Thoracic aorta (tissue), 2 donors: ENCODE data around the gene C3orf70. TPM values are rescaled to one million over a fixed set of nuclear protein-coding genes. Genes with fewer than 3 reads are reported as not detected.

Experiments
- ATAC-seq: fragments of 150-250 bp; one replicate; pipeline ENCODE4 v1.8.0; 2017; ENCODE audit warnings: low read depth; ENCODE audit not compliant: insufficient number of reproducible peaks, low FRiP score
- DNase-seq: peaks from one replicate; pipeline ENCODE4 v3.0.0-alpha.2; 2020; ENCODE audit warnings: low spot score
- H3K27ac ChIP-seq, 2 donors: fragments of 200-600 bp; sonication (generic); 1 replicate in 1 of 2; 2 replicates in 1 of 2; pipeline ENCODE4 v1.5.1; 2016; ENCODE audit warnings: mild to moderate bottlenecking in 2 of 2, moderate library complexity in 2 of 2
- H3K27me3 ChIP-seq: fragments of 200-600 bp; sonication (generic); replicated peaks from 2 replicates; pipeline ENCODE4 v1.6.0; 2016; ENCODE audit warnings: mild to moderate bottlenecking; ENCODE audit not compliant: insufficient read depth
- H3K36me3 ChIP-seq: fragments of 200-600 bp; sonication (generic); one replicate; pipeline ENCODE4 v1.5.1; 2016
- H3K4me1 ChIP-seq, 2 donors: fragments of 200-600 bp; sonication (generic); 1 replicate in 1 of 2; 2 replicates in 1 of 2; pipeline versions ENCODE4 v1.5.1 to v1.6.0; 2016; ENCODE audit warnings: low read depth in 2 of 2, mild to moderate bottlenecking in 1 of 2; ENCODE audit not compliant: control insufficient read depth in 1 of 2
- H3K4me3 ChIP-seq: fragments of 200-600 bp; sonication (generic); 2 replicates; pipeline ENCODE4 v1.5.1; 2016; ENCODE audit warnings: mild to moderate bottlenecking
- H3K9me3 ChIP-seq: fragments of 200-600 bp; sonication (generic); 2 replicates; pipeline ENCODE4 v1.5.1; 2016
- total RNA-seq, 2 donors: library from RNA; depleted of rRNA; stranded (reverse); fragments of >200 nt; gene quantifications; one replicate each; pipeline versions ENCODE4 v1.1.0 to v1.2.3, GENCODE V29; 2016
- TF ChIP-seq, protein P1 (sequence below): fragments of 200-600 bp; sonication (generic); IDR thresholded peaks from one replicate; pipeline ENCODE4 v1.5.1; 2019; ENCODE audit warnings: antibody characterized with exemption

C3orf70 gene
- total RNA-seq, 2 donors from 2014 or later: 14.2 to 22.7 TPM

DNA sequence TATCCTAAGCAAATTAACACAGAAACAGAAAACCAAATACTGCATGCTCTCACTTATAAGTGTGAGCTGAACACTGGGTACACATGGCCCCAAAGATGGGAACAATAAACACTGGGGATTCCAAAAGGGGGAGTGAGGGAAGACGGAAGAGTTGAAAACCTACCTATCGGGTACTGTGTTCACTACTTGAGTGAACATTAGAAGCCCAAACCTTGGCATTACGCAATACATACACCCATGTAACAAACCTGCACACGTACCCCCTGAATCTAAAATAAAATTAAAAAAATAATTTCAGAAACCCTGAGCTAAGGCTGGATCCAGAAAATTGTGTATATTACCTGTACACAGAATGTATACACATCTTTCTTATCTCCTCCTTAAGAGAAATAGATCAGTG is 42.8 kb upstream of the C3orf70 start:
- H3K36me3 ChIP-seq: no peaks in the 10 kb centered on the region
- ATAC-seq: no peak
- H3K27ac ChIP-seq: no peak overlapping the region

DNA sequence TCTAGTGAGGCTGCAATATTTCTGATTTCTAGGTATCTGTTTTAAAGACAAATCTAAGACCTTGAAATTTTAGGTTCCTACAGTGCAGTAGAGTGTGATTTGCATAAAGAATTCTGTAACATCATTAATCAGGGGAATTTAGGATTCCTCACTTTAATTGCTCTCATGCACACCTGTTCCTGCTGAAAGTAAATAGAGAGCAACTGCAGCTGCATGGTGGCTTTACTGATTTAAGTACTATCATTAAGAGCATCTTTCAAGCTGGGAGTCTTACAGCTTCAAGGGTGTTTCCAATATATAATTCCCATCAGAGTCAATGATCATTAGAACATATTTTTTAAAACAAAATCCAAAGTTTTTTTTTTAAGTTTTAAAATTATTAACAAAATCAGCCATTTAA is 36.0 kb upstream of the C3orf70 start:
- no peaks in the 10 kb centered on the region for H3K36me3 ChIP-seq
- no peaks in the 10 kb centered on the region for H3K27me3 ChIP-seq
- H3K27ac ChIP-seq: no peak overlapping the region
- DNase-seq (no peak), ATAC-seq (no peak)
- no peak overlapping the region for H3K4me3 ChIP-seq
- H3K4me1 ChIP-seq: no peaks in the 10 kb centered on the region
- H3K9me3 ChIP-seq: no peaks in the 10 kb centered on the region
- TF ChIP-seq, protein P1, sequence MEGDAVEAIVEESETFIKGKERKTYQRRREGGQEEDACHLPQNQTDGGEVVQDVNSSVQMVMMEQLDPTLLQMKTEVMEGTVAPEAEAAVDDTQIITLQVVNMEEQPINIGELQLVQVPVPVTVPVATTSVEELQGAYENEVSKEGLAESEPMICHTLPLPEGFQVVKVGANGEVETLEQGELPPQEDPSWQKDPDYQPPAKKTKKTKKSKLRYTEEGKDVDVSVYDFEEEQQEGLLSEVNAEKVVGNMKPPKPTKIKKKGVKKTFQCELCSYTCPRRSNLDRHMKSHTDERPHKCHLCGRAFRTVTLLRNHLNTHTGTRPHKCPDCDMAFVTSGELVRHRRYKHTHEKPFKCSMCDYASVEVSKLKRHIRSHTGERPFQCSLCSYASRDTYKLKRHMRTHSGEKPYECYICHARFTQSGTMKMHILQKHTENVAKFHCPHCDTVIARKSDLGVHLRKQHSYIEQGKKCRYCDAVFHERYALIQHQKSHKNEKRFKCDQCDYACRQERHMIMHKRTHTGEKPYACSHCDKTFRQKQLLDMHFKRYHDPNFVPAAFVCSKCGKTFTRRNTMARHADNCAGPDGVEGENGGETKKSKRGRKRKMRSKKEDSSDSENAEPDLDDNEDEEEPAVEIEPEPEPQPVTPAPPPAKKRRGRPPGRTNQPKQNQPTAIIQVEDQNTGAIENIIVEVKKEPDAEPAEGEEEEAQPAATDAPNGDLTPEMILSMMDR: no peak

More for the DNA sequence above, 42.8 kb upstream of the C3orf70 start:
- Histone ChIP-seq H3K4me3 (no peak overlapping the region), H3K9me3 (no peaks in the 10 kb centered on the region), H3K4me1 (no peaks in the 10 kb centered on the region), H3K27me3 (no peaks in the 10 kb centered on the region)
- DNase-seq: no peak
- TF ChIP-seq, protein P1: no peak

DNA sequence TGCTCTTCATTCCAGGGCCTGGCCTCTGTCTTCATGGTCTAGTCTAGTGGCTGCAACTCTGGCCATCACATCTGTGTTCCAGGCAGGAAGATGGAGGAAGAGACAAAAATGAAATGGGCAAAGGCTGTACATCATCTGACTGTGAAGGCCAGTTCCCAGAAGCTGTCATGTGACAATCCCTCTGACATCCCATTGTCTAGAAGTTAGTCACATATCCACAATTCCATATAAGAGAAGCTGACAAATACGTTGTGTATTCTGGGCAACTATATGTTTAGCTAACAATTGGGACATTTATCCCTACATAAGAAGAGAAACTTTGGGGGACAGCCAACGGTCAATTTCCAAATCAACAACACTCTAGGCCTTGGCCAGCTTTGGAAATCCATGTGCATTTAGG is 34.5 kb upstream of the C3orf70 start:
- H3K4me3 ChIP-seq: no peak overlapping the region
- no peaks in the 10 kb centered on the region for H3K9me3 ChIP-seq
- no peak for DNase-seq
- no peaks in the 10 kb centered on the region for H3K4me1 ChIP-seq
- ATAC-seq: no peak
- H3K36me3 ChIP-seq: no peaks in the 10 kb centered on the region
- H3K27me3 ChIP-seq: no peaks in the 10 kb centered on the region
- TF ChIP-seq, protein P1: no peak
- no peak overlapping the region for H3K27ac ChIP-seq

DNA sequence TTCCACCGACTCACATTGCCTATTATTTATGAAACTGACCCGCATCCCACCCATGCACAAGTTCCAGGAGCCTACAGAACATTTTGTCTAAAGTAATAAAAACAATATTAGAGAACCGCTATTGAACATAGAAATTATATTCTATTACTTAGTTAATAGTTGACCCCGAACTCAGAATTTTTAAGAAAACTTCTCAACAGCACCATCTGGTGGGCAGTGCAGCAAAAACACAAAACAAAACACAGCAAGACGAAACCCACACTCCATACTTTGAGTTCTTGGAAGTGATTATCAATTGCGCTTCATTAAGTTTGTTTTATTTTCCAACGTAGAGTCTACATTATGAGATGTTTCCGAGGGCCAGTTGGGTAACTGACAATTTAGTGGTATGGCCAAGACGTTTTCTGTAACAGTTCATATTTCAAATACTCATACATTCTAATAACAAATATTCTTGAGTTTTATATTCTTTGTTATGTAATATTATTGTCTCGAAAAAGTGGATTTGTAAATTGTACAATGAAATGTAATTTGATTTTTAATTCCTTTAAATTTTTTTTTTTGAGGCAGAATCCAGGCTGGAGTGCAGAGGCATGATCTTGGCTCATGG is 24.0 kb upstream of the C3orf70 start:
- TF ChIP-seq, protein P1: peak; percentile 65
- no peak for ATAC-seq
- H3K4me3 ChIP-seq: no peak overlapping the region
- no peaks in the 10 kb centered on the region for H3K9me3 ChIP-seq
- no peaks in the 10 kb centered on the region for H3K36me3 ChIP-seq
- DNase-seq: no peak
- no peaks in the 10 kb centered on the region for H3K4me1 ChIP-seq
- no peaks in the 10 kb centered on the region for H3K27me3 ChIP-seq
- no peak overlapping the region for H3K27ac ChIP-seq

DNA sequence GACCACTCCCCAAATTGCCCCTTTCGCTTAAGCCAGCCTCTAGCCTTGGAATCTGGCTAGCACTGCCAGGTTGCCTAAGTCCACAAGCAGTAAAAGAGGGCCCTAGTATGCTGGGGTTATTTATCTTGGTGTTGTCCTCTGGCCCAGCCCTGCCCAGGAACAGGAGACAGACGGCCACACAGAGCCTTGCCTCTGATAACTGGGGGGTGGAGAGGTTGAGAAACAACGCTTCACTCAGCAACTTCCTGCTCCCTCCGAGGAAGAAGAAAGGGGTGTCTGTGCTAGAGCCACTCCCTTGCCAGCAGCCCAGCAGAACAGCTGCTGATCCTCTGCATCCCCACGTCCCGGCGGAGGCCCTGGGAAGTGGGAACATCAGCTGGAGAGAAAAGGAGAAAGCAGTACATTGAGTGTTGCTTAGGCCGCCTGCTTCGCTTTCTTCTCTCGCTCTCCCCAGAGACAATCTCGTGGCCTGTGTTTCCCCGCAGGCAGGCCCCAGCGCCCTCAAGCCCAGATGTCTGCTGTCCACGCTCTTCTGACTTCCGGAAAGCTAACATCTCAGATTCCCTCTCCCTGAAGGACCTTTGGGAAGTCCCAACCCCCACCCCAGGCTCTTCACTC is 22.6 kb upstream of the C3orf70 start:
- H3K4me1 ChIP-seq: no peaks in the 10 kb centered on the region
- no peak overlapping the region for H3K27ac ChIP-seq
- no peaks in the 10 kb centered on the region for H3K36me3 ChIP-seq
- no peak for ATAC-seq
- no peak overlapping the region for H3K4me3 ChIP-seq
- no peaks in the 10 kb centered on the region for H3K27me3 ChIP-seq
- no peaks in the 10 kb centered on the region for H3K9me3 ChIP-seq
- TF ChIP-seq, protein P1: no peak
- no peak for DNase-seq
